A673 (cell line): Measurements from ENCODE around the gene U2AF1L4.

Source experiments
- EZH2 ChIP-seq: fragments of 200-600 bp; sonication (generic); IDR thresholded peaks from 2 replicates; pipeline ENCODE4 v1.6.1; 2017; ENCODE audit warnings: borderline replicate concordance, low read depth, mild to moderate bottlenecking, mixed read lengths, antibody characterized with exemption, low read length; ENCODE audit not compliant: poor library complexity, severe bottlenecking
- TF ChIP-seq, protein P1 (sequence below): fragments of 300-800, 200-600 bp; sonication (generic); conservative IDR thresholded peaks from 2 replicates; pipeline ENCODE4 v1.5.1; 2017; ENCODE audit warnings: low read depth, mild to moderate bottlenecking, antibody characterized with exemption, low read length, moderate library complexity, mixed read lengths

DNA sequence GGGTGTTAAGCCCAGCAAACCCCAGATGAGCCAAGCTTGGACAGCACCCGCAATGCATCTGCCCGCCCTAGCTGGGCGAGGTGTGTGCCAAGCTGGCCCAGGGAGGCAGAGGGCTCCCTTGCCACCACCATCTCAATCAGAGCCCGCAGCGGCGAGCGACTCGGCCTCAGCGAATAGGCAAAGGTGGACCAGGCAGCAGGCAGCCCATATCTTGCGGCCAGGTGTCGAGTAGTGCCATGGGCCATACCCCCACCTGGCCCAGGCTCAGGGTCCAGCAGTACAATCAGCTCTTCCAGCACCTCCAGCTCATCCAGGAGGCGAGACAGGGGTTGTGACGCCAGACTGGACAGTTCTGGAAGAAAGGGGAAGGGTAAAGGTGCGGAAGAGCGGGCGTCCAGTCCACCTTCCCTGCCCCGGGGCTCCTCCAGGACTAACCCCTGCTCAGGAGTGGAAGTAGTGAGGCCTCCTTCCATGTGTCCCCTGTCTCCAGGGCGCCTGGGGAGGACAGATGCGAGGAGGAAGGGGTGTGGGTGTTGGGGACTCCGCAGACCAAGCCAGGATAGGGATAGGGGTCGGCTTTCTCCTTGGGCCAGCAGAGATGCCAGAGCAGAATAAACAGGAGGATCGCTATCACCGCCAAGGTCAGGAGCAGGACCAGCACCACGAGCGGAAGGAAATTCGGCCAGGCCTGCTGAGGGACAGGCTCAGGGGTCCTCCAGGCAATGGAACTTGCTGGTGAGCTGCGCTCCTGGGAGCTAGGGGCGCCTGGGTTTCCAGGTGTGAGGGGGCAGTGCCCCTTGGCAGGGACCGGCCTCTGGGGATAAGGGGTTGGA is 5.7 kb downstream of the U2AF1L4 start:
- TF ChIP-seq, protein P1, sequence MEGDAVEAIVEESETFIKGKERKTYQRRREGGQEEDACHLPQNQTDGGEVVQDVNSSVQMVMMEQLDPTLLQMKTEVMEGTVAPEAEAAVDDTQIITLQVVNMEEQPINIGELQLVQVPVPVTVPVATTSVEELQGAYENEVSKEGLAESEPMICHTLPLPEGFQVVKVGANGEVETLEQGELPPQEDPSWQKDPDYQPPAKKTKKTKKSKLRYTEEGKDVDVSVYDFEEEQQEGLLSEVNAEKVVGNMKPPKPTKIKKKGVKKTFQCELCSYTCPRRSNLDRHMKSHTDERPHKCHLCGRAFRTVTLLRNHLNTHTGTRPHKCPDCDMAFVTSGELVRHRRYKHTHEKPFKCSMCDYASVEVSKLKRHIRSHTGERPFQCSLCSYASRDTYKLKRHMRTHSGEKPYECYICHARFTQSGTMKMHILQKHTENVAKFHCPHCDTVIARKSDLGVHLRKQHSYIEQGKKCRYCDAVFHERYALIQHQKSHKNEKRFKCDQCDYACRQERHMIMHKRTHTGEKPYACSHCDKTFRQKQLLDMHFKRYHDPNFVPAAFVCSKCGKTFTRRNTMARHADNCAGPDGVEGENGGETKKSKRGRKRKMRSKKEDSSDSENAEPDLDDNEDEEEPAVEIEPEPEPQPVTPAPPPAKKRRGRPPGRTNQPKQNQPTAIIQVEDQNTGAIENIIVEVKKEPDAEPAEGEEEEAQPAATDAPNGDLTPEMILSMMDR, result no peak
- TF ChIP-seq EZH2, result no peak
